ENCODE measurements around the gene OR2T6. TPM values are rescaled to one million over a fixed set of nuclear protein-coding genes. Genes with fewer than 3 reads are reported as not detected.

OR2T6 gene, protein sequence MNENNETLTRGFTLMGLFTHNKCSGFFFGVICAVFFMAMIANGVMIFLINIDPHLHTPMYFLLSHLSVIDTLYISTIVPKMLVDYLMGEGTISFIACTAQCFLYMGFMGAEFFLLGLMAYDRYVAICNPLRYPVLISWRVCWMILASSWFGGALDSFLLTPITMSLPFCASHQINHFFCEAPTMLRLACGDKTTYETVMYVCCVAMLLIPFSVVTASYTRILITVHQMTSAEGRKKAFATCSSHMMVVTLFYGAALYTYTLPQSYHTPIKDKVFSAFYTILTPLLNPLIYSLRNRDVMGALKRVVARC
- not detected for total RNA-seq (2013)
- polyA plus RNA-seq: not detected
- not detected in 2 replicates for polyA minus RNA-seq
- 0 to 1.1 (median 0.05) reads per million in 11 experiments for total RNA-seq

DNA sequence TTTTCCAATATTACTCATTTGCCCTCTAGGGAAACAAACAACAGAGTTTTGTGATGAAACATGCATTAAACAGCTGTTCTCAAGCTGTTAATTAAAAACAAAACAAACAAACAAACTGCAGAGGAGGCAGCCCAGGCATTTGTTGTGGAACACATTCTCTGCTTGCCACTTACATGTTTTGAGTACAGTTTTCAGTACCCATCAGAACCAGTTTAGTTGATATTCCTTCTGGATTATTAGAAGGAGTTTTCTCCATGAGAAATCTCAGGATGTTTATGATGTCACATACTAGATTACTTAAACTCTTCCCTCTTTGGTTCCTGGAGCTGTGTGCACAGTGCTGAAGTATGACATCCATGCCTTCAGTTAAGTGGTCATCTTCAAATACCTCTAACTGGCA, at the start of gene OR2T6:
OR2T6 (plus strand) TSS at position 301 of the 400 bp plus-strand sequence. CDS start 11,863 bp downstream, outside the sequence.
- H3K4me1 Mint-ChIP-seq: no peaks in the 10 kb centered on the region
- TF ChIP-seq, protein P1, sequence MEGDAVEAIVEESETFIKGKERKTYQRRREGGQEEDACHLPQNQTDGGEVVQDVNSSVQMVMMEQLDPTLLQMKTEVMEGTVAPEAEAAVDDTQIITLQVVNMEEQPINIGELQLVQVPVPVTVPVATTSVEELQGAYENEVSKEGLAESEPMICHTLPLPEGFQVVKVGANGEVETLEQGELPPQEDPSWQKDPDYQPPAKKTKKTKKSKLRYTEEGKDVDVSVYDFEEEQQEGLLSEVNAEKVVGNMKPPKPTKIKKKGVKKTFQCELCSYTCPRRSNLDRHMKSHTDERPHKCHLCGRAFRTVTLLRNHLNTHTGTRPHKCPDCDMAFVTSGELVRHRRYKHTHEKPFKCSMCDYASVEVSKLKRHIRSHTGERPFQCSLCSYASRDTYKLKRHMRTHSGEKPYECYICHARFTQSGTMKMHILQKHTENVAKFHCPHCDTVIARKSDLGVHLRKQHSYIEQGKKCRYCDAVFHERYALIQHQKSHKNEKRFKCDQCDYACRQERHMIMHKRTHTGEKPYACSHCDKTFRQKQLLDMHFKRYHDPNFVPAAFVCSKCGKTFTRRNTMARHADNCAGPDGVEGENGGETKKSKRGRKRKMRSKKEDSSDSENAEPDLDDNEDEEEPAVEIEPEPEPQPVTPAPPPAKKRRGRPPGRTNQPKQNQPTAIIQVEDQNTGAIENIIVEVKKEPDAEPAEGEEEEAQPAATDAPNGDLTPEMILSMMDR (IDR thresholded peaks at IDR 0.05): no peak
- Histone ChIP-seq H3K4me3 (replicated peaks in 1 of 3; ENCODE audit: low read depth in 2 of 3, low read length in 3 of 3) (no peak within 1 kb of the TSS), H3K27ac (ENCODE audit: low read depth in 1 of 2, low read length in 2 of 2) (no peak within 1 kb of the TSS), H3K4me2 (replicated peaks; ENCODE audit: extremely low read depth, low read length, poor library complexity, severe bottlenecking) (no peak within 1 kb of the TSS), H3K4me1 (ENCODE audit: control insufficient read depth in 1 of 2, insufficient read depth in 2 of 2, low read length in 2 of 2) (no peaks in the 10 kb centered on the region), H3K27me3 (ENCODE audit: control insufficient read depth in 2 of 2, insufficient read depth in 2 of 2, low read length in 2 of 2) (no peaks in the 10 kb centered on the region), H3K79me2 (ENCODE audit: insufficient read depth, low read length) (no peaks in the 10 kb centered on the region), H3K9me3 (replicated peaks in 1 of 2; ENCODE audit: control insufficient read depth in 1 of 2, insufficient read depth in 1 of 2, low read length in 2 of 2) (peaks cover 0 to 6% of the 10 kb centered on the region in 2 donors), H2AFZ (ENCODE audit: insufficient read depth, low read depth, low read length, poor library complexity, severe bottlenecking) (no peak within 1 kb of the TSS), H3K36me3 (replicated peaks in 1 of 2; ENCODE audit: control insufficient read depth in 1 of 2, insufficient read depth in 2 of 2, low read length in 2 of 2) (no peaks in the 10 kb centered on the region), H3K9ac (ENCODE audit: insufficient read depth, low read length, poor library complexity, severe bottlenecking) (no peak within 1 kb of the TSS), H4K20me1 (ENCODE audit: insufficient read depth, low read length) (no peaks in the 10 kb centered on the region)
- peaks cover 0 to 7% (median 0%) of the 10 kb centered on the region in 7 donors for H3K9me3 Mint-ChIP-seq
- no peak for DNase-seq
- intact Hi-C loops (cut with micrococcal nuclease): no loop called here
- no peaks in the 10 kb centered on the region for H3K27me3 Mint-ChIP-seq (ENCODE audit: low read depth in 3 of 3)
- H3K36me3 Mint-ChIP-seq: no peaks in the 10 kb centered on the region
- no peak within 1 kb of the TSS for H3K27ac Mint-ChIP-seq
- no peak within 1 kb of the TSS for H3K4me3 Mint-ChIP-seq

DNA sequence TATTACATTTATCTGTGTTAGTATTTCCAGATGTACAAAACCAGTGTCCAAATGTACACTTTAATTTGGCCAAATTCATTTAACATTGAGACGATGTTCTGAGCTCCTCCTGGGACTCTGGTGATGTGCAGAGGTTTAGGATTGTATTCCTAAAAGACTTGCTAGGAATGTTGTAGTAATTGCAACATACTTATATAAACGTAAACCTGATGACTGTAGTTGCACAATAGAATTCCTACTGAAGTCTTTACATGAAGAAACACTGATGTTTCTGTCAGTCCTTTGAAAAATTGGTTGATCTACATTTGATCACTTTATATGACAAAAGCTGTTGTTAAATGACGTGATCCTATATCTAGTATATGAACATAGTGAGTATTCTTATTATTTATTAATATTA, 32.1 kb upstream of the OR2T6 start:
- Mint-ChIP-seq H3K27me3 (ENCODE audit: low read depth in 3 of 3) (peaks cover 0 to 1% (median 0%) of the 10 kb centered on the region in 3 donors), H3K4me1 (no peaks in the 10 kb centered on the region), H3K9me3 (peaks cover 0 to 7% (median 1%) of the 10 kb centered on the region in 7 donors), H3K36me3 (no peaks in the 10 kb centered on the region), H3K27ac (no peak overlapping the region), H3K4me3 (no peak overlapping the region)
- Histone ChIP-seq H3K4me1 (ENCODE audit: control insufficient read depth in 1 of 2, insufficient read depth in 2 of 2, low read length in 2 of 2) (no peaks in the 10 kb centered on the region), H4K20me1 (ENCODE audit: insufficient read depth, low read length) (no peaks in the 10 kb centered on the region), H2AFZ (ENCODE audit: insufficient read depth, low read depth, low read length, poor library complexity, severe bottlenecking) (no peak overlapping the region), H3K4me3 (replicated peaks in 1 of 3; ENCODE audit: low read depth in 2 of 3, low read length in 3 of 3) (no peak overlapping the region), H3K36me3 (replicated peaks in 1 of 2; ENCODE audit: control insufficient read depth in 1 of 2, insufficient read depth in 2 of 2, low read length in 2 of 2) (no peaks in the 10 kb centered on the region), H3K4me2 (replicated peaks; ENCODE audit: extremely low read depth, low read length, poor library complexity, severe bottlenecking) (no peak overlapping the region), H3K27me3 (ENCODE audit: control insufficient read depth in 2 of 2, insufficient read depth in 2 of 2, low read length in 2 of 2) (no peaks in the 10 kb centered on the region), H3K79me2 (ENCODE audit: insufficient read depth, low read length) (no peaks in the 10 kb centered on the region), H3K9ac (ENCODE audit: insufficient read depth, low read length, poor library complexity, severe bottlenecking) (no peak overlapping the region), H3K27ac (ENCODE audit: low read depth in 1 of 2, low read length in 2 of 2) (no peak overlapping the region), H3K9me3 (replicated peaks in 1 of 2; ENCODE audit: control insufficient read depth in 1 of 2, insufficient read depth in 1 of 2, low read length in 2 of 2) (peaks cover 0 to 4% of the 10 kb centered on the region in 2 donors)
- intact Hi-C loops (cut with micrococcal nuclease): no loop called here
- TF ChIP-seq, protein P1 (IDR thresholded peaks at IDR 0.05): no peak
- DNase-seq: no peak
- no CpG with 5 or more reads among the region's 3 CpGs for WGBS (ENCODE audit: insufficient coverage)

Measured in CD14-positive monocyte (primary cell).